Iris pigment epithelial cell (primary cell): Measurements from ENCODE around the gene P2RY8.
"Not testable (repeated sequence)": the region's sequence is repeated elsewhere in the genome, so short reads cannot be mapped to it uniquely, and the experiment has no call there.

Source experiments
- DNase-seq: peaks from one replicate; pipeline ENCODE4 v3.0.0-alpha.2; 2011; ENCODE audit warnings: low read depth

The P2RY8 gene

DNA sequence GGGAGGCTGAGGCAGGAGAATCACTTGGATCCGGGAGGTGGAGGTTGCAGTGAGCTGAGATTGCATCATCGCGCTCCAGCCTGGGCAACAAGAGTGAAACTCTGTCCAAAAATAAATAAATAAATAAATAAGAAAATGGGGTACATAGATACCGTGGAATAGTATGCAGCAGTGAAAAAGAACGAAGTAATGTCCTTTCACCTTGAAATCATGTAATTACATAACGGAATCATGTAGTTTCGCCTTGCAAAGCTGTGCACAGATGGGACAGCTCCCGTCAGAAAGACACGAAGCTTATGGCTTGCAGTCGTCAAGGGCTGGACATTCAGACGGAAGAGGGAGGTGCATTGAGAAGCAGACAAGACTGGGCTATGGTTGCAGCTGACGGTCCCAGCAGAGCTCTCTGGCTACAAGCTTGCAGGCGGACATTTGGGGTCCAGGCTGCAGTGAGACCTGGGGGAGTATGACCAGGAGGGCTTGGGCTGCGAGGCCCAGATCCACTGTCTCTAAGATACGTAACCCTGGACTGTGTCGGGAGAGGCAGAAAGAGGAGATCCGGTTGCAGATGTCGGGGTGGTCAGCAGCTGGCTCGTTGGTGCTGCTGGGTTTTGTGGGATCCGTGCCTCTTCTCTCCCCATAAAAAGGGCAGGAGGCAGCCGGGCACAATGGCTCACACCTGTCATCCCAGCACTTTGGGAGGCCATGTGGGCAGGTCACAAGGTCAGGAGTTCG is 6.2 kb upstream of the P2RY8 start:
- DNase-seq = no peak

DNA sequence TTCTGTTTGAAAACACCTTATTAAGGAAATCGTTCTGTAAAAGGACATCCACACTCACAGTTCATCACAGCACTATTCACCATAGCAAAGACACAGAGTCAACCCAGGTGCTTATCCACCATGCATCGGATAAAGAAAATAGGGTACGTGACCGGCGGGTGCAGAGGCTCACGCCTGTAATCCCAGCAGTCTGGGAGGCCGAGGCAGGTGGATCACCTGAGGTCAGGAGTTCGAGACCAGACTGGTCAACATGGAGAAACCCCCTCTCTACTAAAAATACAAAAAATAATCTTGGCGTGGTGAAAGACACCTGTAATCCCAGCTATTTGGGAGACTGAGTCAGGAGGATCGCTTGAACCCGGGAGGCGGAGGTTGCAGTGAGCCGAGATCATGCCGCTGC is 2.2 kb upstream of the P2RY8 start:
- DNase-seq = not testable (repeated sequence)

DNA sequence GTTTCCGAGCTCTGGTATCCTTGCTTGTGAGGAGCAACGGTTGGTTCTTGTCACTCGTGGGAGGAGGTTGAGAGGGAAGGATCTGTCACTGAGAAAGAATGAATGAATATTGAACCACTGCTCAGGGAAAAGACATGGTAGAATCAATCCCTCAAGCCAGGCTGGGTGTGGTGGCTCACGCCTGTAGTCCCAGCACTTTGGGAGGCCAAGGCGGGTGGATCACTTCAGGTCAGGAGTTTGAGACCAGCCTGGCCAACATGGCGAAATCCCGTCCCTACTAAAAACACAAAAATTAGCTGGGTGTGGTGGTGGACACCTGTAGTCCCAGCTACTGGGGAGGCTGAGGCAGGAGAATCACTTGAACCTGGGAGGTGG is 718 bp upstream of the P2RY8 start:
- not testable (repeated sequence) for DNase-seq

DNA sequence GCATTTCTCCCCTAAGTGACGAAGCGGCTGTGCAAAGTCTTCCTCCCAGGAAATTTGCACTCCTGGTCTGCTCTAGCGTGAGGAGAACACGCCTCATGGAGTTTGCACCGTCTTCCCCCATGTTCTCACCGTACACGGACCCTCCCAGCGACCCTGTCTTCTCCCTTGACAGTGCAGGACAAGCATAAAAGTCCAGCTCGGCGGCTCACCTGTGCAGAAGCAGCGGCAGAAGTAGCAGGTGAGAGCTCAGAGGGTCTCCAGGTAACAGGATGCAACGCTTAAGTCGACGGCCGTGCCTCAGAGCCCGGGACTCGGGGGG is 314 bp downstream of the P2RY8 start:
- DNase-seq = no peak

DNA sequence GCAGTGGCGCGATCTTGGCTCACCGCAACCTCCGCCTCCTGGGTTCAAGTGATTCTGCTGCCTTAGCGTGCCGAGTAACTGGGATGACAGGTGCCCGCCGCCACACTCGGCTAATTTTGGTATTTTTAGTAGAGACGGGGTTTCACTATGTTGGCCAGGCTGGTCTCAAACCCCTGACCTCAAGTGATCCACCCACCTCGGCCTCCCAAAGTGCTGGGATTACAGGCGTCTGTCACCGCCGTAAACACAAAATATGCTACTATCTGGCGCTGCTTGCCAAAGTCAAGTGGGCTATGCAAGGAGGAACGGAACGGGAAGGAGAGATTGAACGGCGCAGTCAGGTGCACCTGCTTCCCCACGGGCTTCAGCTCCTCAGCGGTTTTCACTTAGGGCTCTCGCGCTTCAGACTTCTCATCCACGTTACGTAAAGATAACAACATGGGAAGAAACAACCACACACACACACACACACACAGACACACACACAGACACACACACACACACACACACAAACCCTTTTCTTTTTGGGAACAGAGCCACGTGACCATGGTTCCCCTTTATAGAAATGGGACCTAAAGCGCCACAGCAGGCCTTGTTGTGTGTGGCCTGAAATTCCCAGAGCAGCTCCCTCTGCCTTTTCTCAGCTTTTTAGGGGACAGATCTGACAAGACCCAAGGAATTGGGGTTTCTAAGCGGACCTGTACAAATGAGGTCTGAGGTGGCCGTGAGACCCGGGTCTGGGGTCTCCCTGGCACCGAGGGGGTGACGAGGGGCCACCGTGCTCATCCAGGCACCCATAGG is 1.5 kb downstream of the P2RY8 start:
- no peak for DNase-seq

DNA sequence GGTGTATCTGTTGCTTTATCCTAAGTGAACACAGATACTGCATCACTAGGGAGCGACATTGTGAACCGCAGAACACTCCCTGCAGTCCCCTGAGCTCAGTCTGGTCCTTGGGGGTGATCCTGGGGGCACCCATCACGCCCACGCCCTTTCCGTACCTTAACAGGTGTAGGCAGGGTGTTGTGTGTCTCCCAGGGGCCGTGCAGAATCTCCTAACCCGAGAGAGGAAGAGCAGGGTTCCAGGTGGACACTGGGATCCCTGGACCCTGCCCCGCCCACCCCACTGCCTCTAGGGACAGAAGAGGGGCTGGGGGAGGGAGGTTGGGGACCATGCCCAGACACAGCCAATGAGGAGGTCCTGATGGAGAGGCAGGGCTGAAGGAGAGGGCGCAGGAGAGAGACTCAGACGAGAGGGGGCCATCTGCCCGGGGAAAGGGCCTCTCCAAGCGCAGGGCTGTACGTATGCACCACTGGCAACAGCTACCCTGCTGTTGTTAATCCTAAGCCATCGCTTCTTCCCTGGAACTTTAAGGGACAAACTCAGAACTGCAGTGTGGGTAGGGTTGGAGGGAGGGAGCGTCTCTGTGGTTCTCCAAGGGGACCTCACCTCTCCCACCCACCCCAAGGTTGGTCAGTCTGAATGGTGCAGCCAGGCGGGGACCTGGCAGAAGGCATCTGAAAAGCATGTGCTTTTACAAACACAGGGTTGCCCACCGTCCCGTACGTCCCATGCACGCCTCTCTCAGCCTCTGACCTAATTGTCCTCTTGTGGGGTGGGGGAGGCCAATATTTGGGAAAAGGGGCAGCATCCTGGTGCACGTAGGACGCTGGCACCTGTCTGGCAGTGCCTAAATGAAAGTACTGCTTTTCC is 2.5 kb downstream of the P2RY8 start:
- DNase-seq = no peak

- DNase-seq = no peak
Observed at GRCh38 chrX:1533058-1533457, 3.9 kb downstream of the P2RY8 start.

DNA sequence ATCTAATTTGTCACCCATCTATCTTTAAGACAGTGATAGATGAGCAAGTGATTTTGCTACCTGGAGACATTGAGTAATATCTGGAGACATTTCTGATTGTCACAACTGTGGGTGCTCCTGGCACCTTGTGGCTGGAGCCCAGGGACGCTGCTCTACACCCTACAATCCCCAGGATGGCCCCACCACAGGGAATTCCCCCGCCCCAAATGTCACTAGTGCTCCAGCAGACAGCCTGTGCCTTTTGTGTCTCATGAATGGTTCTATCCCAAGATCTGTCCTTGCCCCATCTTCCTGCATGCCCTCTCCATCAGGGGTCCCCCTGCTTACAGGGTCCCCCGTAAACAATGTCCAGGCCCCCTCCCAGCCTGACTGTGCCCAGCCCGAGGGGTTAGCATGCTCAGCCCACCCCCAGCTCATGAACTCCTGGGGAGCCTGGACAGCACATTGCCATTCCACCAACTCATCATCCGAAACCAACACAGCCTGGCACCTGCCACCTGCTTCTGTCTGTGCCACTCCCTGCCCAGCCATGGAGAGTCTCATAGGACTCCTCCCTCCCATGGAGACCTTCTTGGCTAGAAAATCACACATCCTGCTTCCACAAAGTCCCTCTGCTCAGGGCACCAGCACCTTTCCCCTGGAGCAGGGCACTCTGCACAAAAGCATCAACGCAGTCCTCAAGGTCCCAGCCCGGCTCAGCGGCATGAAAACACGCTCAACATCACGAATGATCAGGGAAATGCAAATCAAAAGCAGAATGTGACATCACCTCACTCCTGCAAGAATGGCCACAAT is 5.7 kb downstream of the P2RY8 start:
- no peak for DNase-seq

- no peak for DNase-seq
Observed at GRCh38 chrX:1529756-1530155, 7.2 kb downstream of the P2RY8 start.

GRCh38 chrX:1529328-1529727 is 7.7 kb downstream of the P2RY8 start:
- DNase-seq = no peak

- DNase-seq = no peak
Observed at GRCh38 chrX:1528884-1529203, 8.1 kb downstream of the P2RY8 start.

DNA sequence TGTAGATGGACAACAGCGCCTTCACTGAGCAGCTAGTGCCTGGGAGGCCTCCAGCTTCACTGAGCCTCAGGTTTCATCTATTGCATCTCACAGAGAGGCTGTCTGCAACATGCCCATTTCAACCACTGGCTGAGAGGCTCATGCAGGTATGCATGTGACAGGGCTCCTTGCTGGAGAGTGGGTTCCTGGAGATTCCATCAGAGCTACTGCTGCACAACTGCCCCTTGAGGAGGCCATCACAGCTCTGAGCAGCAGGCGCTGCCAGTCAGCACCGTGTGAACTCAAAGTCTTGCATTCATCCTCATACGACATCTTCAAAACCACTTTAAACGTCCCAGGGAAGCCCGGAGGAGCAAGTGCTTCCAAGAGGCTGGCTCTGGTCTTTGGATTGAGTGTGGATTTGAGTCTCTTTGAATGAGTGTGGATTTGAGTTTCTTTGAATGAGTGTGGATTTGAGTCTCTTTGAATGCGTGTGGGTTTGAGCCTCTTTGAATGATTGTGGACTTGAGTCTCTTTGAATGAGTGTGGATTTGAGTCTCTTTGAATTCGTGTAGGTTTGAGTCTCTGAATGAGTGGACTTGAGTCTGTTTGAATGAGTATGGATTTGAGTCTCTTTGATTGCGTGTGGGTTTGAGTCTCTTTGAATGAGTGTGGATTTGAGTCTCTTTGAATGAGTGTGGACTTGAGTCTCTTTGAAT is 8.7 kb downstream of the P2RY8 start:
- DNase-seq = no peak

DNA sequence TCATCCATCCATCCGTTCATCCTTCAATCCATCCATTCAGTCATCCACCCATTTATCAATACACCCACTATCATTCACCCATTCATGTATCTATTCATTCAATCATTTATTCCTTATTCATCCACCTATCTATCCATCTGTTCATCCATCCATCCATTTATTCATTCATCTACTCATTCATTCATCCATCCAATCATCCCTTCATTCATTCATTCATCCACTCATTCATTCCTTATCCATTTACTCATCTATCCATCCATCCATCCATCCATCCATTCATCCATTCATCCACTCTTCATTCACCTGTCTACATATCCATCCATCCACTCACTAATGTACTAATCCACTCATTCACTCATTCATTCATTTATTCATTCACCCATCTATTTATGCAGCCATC is 9.5 kb downstream of the P2RY8 start:
- no peak for DNase-seq

DNA sequence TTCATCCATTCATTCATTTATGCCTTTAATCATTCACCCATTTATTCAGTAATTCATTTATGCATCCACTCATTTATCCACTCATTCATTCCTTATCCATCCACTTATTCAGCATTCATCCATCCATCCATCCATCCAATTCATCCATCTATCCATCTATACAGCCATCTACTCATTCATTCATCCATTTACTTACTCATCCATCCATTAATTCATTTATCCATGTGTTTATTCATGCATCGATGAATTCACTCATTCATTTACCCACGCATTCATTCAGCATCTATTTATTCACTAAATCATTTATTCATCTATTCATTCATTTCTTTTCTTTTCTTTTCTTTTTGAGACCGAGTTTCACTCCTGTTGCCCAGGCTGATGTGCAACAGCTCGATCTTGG is 10.4 kb downstream of the P2RY8 start:
- no peak for DNase-seq

DNA sequence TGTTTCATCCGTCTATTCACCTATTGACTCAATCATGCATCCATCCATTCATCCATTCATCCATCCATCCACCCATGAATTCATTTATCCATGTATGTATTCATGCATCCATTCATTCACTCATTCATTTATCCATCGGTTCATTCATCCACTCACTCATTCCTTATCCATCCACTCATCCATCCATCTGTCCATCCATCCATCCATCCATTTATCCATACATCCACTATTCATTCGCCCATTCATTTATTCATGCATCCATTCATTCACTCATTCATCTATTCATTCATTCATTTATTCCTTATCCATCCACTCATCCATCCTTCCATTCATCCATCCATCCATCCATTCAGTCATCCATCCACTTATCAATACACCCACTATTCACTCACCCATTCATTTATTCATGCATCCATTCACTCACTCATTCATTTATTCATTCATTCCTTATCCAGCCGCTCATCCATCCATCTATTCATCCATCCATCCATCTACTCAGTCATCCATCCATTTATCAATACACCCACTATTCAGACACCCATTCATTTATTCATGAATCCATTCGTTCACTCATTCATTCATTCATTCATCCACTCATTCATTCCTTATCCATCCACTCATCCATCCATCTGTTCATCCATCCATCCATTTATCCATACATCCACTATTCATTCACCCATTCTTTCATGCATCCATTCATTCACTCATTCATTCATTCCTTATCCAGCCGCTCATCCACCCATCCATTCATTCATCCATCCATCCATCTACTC is 11.2 kb downstream of the P2RY8 start:
- DNase-seq = no peak

DNA sequence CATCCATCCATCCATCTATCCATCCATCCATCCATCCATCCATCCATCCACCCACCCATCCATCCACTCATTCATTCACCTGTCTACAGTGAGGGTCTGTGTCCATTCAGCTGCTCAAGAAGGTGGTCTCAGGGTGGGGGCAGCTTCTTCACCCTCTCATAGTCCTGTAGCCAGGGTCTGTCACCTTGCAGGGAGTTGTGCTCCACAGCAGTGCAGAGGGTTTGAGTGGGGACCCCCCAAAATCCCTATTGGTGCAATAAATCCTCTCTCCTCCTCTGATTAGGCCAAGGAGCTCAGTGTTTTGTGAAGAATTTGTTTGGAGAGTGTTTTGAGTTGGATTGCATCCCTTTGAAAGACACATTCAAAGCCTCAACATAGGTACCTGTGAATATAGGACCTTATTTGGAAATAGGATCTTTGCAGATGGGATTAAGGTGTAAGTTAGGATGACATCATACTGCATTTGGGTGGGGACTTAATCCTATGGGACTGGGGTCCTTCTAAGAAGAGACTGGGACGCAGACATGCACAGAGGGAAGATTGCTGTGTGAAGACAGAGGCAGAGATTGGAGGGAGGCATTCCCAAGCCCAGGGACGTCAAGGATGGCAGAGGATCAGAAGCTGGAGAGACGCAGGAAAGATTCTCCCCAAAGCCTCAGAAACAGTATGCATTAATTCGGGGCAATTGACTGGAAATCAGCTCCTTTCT is 12.0 kb downstream of the P2RY8 start:
- DNase-seq = no peak

DNA sequence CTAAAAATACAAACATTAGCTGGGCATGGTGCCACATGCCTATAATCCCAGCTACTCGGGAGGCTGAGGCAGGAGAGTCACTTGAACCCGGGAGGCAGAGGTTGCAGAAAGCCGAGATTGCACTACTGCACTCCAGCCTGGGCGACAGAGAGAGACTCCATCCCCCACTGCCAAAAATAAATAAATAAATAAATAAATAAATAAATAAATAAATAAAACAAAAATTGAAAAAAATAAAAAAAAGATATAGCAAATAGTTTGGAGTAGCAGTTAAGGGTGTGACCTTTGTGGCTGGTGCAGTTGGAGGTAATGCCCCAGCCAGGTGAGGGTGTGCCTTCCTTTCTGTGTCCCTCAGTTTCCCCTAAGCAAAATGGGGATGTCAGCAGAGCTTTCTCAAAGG is 14.1 kb downstream of the P2RY8 start:
- not testable (repeated sequence) for DNase-seq

DNA sequence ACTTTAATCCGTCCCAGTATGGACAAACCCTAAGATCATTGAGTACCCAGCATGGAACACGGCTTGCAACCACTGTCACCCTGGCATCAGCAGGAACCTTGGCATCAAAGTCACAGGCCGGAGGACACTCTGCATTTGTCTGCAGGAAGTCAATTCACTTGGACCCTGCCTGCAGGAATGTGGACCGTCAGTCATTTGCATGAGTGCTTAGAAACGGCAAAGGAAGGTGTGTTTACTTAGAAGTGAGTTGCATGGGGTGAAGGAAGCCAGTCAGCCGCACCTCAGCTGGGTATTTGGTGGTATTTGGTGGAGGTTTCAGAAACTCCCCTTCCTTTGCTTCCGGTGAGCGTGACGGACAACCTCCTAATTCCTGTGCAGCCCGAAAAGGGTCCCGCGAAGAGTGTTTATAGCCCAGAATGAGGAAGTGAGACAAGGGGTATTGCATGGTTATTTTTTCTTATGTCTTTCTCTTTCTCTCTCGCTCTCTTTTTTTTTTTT is 15.5 kb downstream of the P2RY8 start:
- no peak for DNase-seq

DNA sequence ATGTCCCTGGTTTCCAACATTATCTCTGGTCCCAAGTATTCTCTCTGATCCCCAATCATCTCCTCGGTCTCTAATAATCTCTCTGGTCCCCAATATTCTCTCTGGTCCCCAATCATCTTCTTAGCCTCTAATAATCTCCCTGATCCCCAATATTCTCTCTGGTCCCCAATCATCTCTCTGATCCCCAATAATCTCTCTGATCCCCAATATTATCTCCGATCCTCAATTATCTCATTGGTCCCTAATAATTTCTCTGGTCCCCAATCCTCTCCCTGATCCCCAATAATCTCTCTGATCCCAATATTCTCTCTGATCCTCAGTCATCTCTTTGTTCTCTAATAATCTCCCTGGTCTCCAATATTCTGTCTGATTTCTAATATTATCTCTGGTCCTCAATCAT is 16.6 kb downstream of the P2RY8 start:
- DNase-seq = no peak

DNA sequence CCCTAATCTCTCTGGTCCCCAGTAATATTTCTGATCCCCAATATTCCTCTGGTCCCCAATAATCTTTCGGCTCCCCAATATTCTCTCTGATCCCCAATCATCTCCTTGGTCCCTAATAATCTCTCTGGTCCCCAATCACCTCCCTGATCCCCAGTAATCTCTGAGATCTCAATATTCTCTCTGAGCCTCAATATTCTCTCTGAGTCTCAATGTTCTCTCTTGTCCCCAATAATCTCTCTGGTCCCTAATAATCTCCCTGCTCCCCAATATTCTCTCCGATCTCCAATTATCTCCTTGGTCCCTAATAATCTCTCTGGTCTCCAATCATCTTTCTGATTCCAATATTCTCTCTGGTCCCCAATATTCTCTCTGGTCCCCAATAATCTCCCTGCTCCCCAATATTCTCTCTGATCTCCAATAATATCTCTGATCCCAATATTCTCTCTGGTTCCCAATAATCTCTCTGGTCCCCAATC is 17.9 kb downstream of the P2RY8 start:
- DNase-seq = no peak
